GM19455 (cell line): ENCODE results near the gene PALD1.

ENCODE experiments used
- ATAC-seq: cut with Tn5 transposase; IDR thresholded peaks from one replicate; pipeline ENCODE4 v1.9.1; 2021; ENCODE audit not compliant: unreplicated experiment

Gene PALD1

DNA sequence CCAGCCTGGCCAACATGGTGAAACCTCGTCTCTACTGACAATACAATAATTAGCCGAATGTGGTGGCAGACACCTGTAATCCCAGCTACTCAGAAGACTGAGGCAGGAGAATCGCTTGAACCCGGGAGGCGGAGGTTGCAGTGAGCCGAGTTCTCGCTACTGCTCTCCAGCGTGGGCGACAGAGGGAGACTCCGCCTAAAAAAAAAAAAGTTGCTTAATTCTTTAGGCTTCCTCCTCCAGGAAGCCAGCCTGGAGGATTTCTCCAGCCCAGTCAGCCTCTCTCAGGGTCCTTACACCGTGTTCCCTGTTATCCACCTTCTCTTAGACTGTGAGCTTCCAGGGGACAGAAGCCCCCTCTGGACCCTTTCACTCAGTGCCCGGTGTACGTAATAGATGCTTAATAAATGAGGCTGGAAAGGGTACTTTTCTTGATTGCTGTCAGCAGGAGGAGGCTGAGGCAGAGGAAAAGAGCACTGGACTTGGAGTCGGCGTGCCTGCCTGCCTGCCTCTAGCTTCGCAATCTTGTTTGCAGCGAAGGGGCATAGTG is 20.7 kb upstream of the PALD1 start:
- ATAC-seq, result no peak

DNA sequence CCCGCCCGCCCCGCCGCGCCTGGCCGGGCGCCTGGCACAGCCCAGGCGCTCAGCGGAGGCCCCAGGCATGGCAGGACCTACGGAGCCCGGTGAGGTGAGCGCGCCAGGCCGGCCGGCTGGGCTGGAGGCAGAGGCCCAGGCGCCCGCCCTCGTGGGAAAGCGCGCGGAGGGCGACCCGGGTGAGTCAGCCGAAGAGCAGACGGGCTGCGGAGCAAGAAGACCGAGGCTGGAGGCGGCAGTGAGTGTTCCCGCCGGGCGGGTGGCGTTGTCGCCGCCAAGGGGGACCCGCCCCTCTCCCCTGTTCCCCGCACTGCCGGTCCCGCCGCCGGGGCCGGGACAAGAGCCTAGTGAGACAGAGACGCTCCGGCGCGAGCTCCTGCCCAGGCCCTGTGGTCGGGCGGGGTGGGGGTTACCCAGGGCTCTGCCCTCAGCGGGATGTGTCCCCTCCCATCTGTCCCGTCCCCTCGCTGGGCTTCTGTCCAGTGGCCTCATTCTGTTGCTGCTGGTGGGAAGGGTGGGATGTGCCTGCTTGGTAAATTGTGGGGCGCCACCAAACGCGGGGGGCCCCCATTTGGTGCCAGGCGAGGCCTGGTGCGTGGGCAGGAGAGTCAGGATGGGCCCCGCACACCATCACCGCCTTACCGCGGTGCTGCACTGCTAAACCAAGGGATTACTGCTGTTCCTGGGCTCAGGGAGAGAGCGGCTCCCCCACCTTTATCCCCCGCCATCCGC is 20.1 kb upstream of the PALD1 start:
- ATAC-seq, result no peak

DNA sequence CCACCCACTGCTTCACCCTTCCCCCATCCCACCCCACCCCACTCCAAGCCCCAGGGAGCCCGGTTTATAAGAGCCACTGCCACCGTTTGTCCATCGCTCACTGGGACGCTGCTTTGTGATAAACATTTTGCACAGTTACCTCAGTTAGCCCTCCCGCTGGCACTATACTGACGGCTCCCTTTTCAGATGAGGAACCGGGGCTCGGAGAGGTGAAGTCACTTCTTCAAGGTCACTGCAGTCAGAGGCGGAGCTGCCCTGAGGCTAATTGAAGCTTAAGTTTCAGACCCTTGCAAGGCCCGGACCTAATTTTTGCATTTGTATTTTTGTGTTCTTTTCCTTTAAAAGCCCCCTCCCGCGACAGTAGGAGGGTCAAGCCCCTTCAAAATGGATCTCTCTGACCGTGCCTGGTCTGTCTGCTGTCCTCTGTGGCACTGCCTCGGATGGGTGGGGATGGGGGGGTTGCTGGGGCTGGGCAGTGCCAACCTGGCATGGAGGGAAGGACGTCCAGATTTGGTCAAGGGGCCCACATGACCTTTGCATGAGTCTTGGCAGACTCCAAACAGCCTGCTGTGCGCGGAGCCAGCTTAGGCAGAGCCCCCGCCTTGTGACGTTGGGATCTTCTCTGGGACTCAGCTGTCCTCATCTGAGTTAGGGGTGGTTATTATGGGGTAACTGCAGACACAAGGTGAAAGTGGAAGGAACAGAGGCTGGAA is 19.4 kb upstream of the PALD1 start:
- no peak for ATAC-seq

GRCh38 chr10:70459774-70460490 is 18.6 kb upstream of the PALD1 start:
- no peak for ATAC-seq

GRCh38 chr10:70461397-70462348 is 16.9 kb upstream of the PALD1 start:
- ATAC-seq, result no peak

DNA sequence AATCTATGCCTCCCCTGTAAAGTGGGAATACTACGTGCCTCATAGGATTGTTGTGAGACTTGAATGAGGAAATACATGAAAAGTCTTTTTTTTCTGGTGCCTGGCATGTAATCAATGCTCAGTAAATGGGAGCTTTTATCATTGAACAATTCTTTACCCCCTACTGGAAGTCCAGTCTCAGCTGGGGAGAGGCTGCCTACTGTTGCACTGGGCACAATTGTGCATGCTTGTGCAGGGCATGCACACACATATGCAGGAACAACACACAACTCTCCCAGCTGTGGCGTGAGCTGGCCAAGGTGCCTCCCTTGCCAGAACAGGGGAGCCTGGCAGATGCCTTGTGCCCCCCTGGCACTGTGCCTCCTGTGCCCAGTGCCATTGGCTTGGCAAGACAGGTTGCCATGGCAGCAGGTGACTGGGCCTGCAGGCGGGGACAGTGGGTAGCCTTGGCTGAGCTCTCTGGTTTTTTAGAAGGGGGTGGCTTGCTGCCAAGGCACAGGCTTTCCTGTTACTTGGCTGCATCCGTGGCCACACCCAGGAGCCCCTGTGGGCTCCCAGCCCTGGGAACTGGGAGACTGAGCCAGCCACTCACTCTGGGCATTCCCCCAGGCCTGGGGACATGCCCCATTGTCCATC is 16.1 kb upstream of the PALD1 start:
- no peak for ATAC-seq

DNA sequence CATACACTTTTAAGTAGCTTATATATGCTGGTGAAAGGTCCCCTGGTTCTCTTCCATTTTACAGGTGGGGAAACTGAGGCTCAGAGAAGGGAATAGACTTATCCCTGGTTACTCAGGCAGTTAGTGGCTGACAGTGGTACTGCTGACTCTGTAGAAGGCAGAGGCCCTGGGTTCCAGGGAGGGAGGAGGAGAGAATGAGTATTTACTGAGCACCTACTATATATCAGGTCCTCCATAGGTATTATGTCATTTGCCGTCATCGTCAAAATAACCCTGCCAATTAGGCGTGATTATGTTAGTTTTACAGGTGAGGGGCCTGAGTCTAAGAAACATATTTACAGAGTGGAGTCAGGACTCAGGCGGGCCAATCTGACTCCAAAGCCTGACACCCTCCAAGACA is 13.3 kb upstream of the PALD1 start:
- no peak for ATAC-seq

GRCh38 chr10:70465832-70466231 is 12.7 kb upstream of the PALD1 start:
- ATAC-seq, result no peak

GRCh38 chr10:70466951-70467350 is 11.6 kb upstream of the PALD1 start:
- ATAC-seq, result no peak

DNA sequence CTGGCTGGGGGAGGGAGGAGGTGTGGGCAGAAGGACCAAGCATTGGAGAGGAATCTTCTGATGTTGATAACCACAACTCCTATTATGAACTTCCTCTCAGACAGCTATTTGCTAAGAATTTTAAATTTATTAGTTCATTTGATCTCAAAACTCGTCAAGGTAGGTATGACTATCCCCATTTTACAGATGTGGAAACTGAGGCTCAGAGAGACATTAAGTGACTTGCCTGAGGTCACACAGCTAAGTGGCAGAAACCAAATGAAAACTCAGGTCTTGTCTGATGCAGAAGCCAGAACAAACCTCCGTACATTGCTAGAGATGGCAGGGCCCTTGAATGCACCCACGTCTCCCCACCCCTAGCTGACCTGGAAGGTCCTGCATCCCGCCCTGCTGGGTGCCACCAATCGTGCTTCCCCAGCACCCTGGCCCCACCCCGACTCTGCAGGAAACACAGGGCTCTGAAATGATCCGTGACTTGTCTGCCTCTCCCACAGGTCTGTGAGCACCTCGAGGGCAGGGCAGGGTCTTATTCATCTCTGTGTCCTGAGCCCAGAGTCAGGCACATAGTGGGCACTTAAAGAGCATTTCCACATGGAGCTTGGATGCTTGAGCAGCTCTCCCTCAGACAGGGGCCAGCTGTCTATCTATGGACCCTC is 5.6 kb upstream of the PALD1 start:
- no peak for ATAC-seq

- no peak for ATAC-seq
These were observed 3.8 kb upstream of the PALD1 start for GRCh38 chr10:70474780-70475179.

GRCh38 chr10:70475661-70476060 is 2.9 kb upstream of the PALD1 start:
- no peak for ATAC-seq

DNA sequence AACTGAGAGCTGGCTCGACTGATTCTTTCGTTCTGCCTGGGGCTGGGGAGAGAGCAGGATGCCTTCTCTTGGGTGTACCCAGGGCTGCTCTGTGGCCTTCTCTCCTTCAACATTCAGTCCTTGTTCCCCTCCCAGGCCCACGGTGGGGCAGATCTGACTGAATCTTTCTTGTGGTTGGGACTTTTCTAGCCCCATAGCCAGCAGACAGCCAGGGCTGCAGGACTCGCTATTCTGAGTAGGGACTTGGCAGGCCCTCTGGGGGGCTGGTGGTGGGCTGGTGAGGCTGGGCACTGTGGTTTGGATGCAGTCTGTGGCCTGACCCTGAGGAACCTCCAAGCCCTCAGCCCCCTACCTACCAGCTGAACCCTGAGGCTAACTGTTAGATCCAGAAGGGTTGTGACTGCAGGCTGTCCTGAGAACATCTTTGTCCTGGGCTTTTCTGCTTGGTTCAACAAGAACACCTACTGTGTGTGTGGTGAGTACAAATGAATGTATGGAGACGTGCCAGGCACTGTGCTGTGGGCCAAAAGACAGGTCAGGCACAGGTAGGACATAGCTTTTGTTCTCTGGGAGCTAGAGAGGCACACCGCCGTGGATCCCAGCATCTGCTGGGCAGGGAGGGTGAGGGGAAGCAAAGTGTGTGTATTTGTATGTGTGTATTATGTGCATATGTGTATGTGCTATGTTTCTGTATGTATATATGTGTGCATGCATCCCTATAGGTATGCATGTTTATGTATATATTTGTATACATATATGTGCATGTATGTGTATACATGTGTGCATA is 2.1 kb upstream of the PALD1 start:
- no peak for ATAC-seq

- no peak for ATAC-seq
These were observed 855 bp upstream of the PALD1 start for GRCh38 chr10:70477661-70478162.

DNA sequence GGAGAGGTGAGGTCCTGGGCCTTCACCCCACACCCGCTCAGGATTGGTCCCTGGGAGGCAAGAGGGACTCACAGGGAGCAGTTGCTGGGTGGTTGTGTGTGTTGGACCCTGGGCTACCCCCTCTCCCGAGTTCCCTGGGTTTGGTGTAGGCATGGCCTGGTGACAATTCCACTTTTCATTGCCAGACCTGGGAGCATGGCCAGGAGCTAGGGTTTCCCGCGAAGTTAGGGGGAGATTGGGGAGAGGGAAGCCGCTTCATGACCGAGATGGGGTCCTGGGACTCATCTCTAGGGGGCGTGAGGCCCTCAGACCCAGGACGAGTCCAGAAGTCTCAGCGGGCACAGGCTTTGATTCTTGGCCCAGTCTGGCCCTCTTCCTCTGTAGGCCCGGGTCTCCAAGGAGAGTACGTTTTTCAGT is 606 bp downstream of the PALD1 start:
- no peak for ATAC-seq

DNA sequence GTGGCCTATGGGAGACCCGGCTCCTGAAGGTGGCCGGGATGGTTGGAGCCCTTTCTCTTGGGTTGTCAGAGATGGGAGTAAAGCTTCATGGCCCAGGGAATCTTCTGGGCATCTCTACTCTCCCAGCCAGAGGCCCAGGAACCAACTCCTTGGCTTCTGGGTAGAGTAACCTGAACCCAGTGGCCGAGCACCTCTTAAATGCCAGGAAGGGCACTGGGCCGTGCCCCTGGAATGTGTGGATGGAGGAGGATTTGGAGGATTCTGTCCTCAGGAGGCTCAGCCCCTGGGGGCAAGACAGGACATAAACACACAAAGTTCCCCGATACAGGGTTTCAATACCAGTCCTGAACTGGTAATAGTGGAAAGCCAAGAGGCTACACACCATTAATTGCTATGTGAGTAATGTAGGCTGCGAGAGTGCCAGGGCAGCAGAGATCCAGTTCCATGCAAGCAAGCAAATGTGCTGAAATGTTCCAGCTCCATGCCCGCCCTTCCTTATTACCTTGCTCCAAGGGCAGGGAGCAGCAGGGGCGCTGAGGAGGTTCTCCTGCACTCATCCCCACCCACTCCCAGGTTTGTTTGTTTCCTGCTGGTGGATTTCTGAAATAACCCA is 1.2 kb downstream of the PALD1 start:
- no peak for ATAC-seq

GRCh38 chr10:70480239-70480861 is 1.8 kb downstream of the PALD1 start:
- no peak for ATAC-seq

GRCh38 chr10:70481105-70481504 is 2.5 kb downstream of the PALD1 start:
- ATAC-seq, result no peak
